Esophagus muscularis mucosa (tissue), 4 donors: ENCODE data around the gene COL10A1. TPM values are rescaled to one million over a fixed set of nuclear protein-coding genes. Genes with fewer than 3 reads are reported as not detected.

Experiments
- DNase-seq: peaks from one replicate; pipeline ENCODE4 v3.0.0-alpha.2; 2017; ENCODE audit errors: extremely low spot score
- H3K27ac ChIP-seq, 4 donors: fragments of 200-600 bp; sonication (generic); replicated peaks in 1 of 4; 1 replicate in 3 of 4; 2 replicates in 1 of 4; pipeline ENCODE4 v1.5.1; 2016 to 2019; ENCODE audit warnings: mild to moderate bottlenecking in 1 of 4
- H3K27me3 ChIP-seq, 4 donors: fragments of 200-600 bp; sonication (generic); one replicate each; pipeline versions ENCODE4 v1.5.1 to v1.6.0; 2016 to 2019
- H3K36me3 ChIP-seq, 4 donors: fragments of 200-600 bp; sonication (generic); one replicate each; pipeline ENCODE4 v1.5.1; 2016 to 2019
- H3K4me1 ChIP-seq, 4 donors: fragments of 200-600 bp; sonication (generic); one replicate each; pipeline ENCODE4 v1.5.1; 2016 to 2019
- H3K4me3 ChIP-seq, 4 donors: fragments of 200-600 bp; sonication (generic); 1 replicate in 2 of 4; 2 replicates in 2 of 4; pipeline ENCODE4 v1.5.1; 2016 to 2019; ENCODE audit warnings: mild to moderate bottlenecking in 4 of 4, moderate library complexity in 1 of 4
- H3K9me3 ChIP-seq, 4 donors: fragments of 200-600 bp; sonication (generic); 1 replicate in 3 of 4; 2 replicates in 1 of 4; pipeline ENCODE4 v1.5.1; 2016 to 2019
- CTCF ChIP-seq, 3 experiments: fragments of 200-600 bp in 2 of 3; fragments of 450-650 bp in 1 of 3; sonication (generic) in 2 of 3; IDR thresholded peaks; one replicate each; pipeline ENCODE4 v1.5.1; 2017 to 2019; ENCODE audit warnings: antibody characterized with exemption in 3 of 3, mild to moderate bottlenecking in 2 of 3, moderate library complexity in 1 of 3
- EP300 ChIP-seq: sonication (generic); formaldehyde crosslinking; IDR thresholded peaks from one replicate; pipeline ENCODE4 v1.6.1; 2017; ENCODE audit warnings: antibody characterized with exemption
- POLR2A ChIP-seq: fragments of 450-650 bp; IDR thresholded peaks from one replicate; pipeline ENCODE4 v1.6.1; 2017; ENCODE audit warnings: antibody characterized with exemption, moderate library complexity, mild to moderate bottlenecking, low read depth
- POLR2AphosphoS5 ChIP-seq, 2 donors: sonication (generic); formaldehyde crosslinking; IDR thresholded peaks; one replicate each; pipeline ENCODE4 v1.6.1; 2017; ENCODE audit warnings: antibody characterized with exemption in 2 of 2
- WGBS: methylation state at CpG from one replicate; pipeline ENCODE4 v1.1.5; 2018; 5-methylcytosine and 5-hydroxymethylcytosine counted together
- intact Hi-C: fragments of 100-400 bp; cut with DNase I; formaldehyde crosslinking; loops from one replicate; pipeline ENCODE4 v1.15.1; 2023
- total RNA-seq, 4 donors: library from RNA; depleted of rRNA; stranded (reverse); fragments of >200 nt; gene quantifications; one replicate each; pipeline versions ENCODE4 v1.1.0 to v1.2.1, GENCODE V29; 2016

COL10A1 gene
- total RNA-seq, 4 donors from 2014 or later = not detected

- intact Hi-C loops = no loop called here
- no peak for DNase-seq
- no peaks in the 10 kb centered on the region for H3K27me3 ChIP-seq
- no peak overlapping the region for H3K4me3 ChIP-seq
- no peak overlapping the region for H3K27ac ChIP-seq
- no peaks in the 10 kb centered on the region for H3K36me3 ChIP-seq
- no peaks in the 10 kb centered on the region for H3K9me3 ChIP-seq
- no peaks in the 10 kb centered on the region for H3K4me1 ChIP-seq
- 90% methylated on average over 2 of the region's 2 CpGs for WGBS
- TF ChIP-seq CTCF (IDR thresholded peaks at IDR 0.05) (no peak), POLR2A (no peak), EP300 (no peak), POLR2AphosphoS5 (IDR thresholded peaks at IDR 0.05) (no peak)
Measured at GRCh38 chr6:116073765-116074440, 52.0 kb downstream of the COL10A1 start.

GRCh38 chr6:116072368-116072767 is 53.6 kb downstream of the COL10A1 start:
- Histone ChIP-seq H3K4me3 (no peak overlapping the region), H3K27me3 (no peaks in the 10 kb centered on the region), H3K4me1 (no peaks in the 10 kb centered on the region), H3K36me3 (no peaks in the 10 kb centered on the region), H3K27ac (no peak overlapping the region), H3K9me3 (no peaks in the 10 kb centered on the region)
- intact Hi-C loops = no loop called here
- 42% methylated on average over 1 of the region's 1 CpG for WGBS
- no peak for DNase-seq
- TF ChIP-seq CTCF (IDR thresholded peaks at IDR 0.05) (no peak), POLR2A (no peak), POLR2AphosphoS5 (IDR thresholded peaks at IDR 0.05) (no peak), EP300 (no peak)

- H3K4me1 ChIP-seq = no peaks in the 10 kb centered on the region
- no peaks in the 10 kb centered on the region for H3K9me3 ChIP-seq
- no peak overlapping the region for H3K27ac ChIP-seq
- TF ChIP-seq EP300 (no peak), POLR2AphosphoS5 (IDR thresholded peaks at IDR 0.05) (no peak), CTCF (IDR thresholded peaks at IDR 0.05) (no peak), POLR2A (no peak)
- intact Hi-C loops = no loop called here
- no peaks in the 10 kb centered on the region for H3K27me3 ChIP-seq
- no peak overlapping the region for H3K4me3 ChIP-seq
- WGBS = 65% methylated on average over 2 of the region's 2 CpGs
- H3K36me3 ChIP-seq = no peaks in the 10 kb centered on the region
- no peak for DNase-seq
Measured at GRCh38 chr6:116070616-116071389, 55.1 kb downstream of the COL10A1 start.

GRCh38 chr6:116070101-116070500 is 55.8 kb downstream of the COL10A1 start:
- no peaks in the 10 kb centered on the region for H3K27me3 ChIP-seq
- no peaks in the 10 kb centered on the region for H3K36me3 ChIP-seq
- intact Hi-C loops = no loop called here
- WGBS = 93% methylated on average over 1 of the region's 1 CpG
- DNase-seq = no peak
- H3K27ac ChIP-seq = no peak overlapping the region
- H3K9me3 ChIP-seq = no peaks in the 10 kb centered on the region
- no peak overlapping the region for H3K4me3 ChIP-seq
- H3K4me1 ChIP-seq = no peaks in the 10 kb centered on the region
- TF ChIP-seq POLR2A = no peak
- TF ChIP-seq POLR2AphosphoS5 (IDR thresholded peaks at IDR 0.05) = no peak
- no peak for TF ChIP-seq EP300
- TF ChIP-seq CTCF (IDR thresholded peaks at IDR 0.05) = no peak

Other genes with a start within 250 kb of the COL10A1 start
- gene FRK, start 65.2 kb downstream of the COL10A1 start, total RNA-seq = under 1 TPM; 0.17 to 0.57 (median 0.40) TPM
- 1 to 10 TPM; 4.1 to 8.4 (median 6.7) TPM for gene NT5DC1, start 25.3 kb downstream of the COL10A1 start, total RNA-seq
- 10 to 100 TPM; 14.4 to 22.8 (median 18.4) TPM for gene TSPYL4, start 127.9 kb upstream of the COL10A1 start, total RNA-seq
- 100 to 1,000 TPM in 1 of 4 donors, 10 to 100 TPM in 3; 67.7 to 113 (median 92.5) TPM for gene TSPYL1, start 153.8 kb upstream of the COL10A1 start, total RNA-seq
- gene DSE, start 244.8 kb upstream of the COL10A1 start, total RNA-seq = 10 to 100 TPM; 27.8 to 42.1 (median 31.5) TPM